H9 (cell line): ENCODE data around the gene RRP36. TPM values are rescaled to one million over a fixed set of nuclear protein-coding genes. Genes with fewer than 3 reads are reported as not detected.
A peak's percentile ranks its signal among the peaks of the same experiment; 100 is the strongest.

Experiments used
- DNase-seq: peaks from one replicate; pipeline ENCODE4 v3.0.0-alpha.2; 2017
- H2AFZ ChIP-seq: one replicate; pipeline ENCODE4 v1.6.1; 2013; ENCODE audit warnings: mild to moderate bottlenecking, low read length, control low read depth, moderate library complexity
- H2AK5ac ChIP-seq: 2 replicates; pipeline ENCODE4 v1.6.1; 2013; ENCODE audit warnings: low read length, control low read depth, mixed read lengths; ENCODE audit not compliant: insufficient read length
- H2BK120ac ChIP-seq: one replicate; pipeline ENCODE4 v1.6.1; 2013; ENCODE audit warnings: low read depth, mild to moderate bottlenecking, low read length, control low read depth, inconsistent platforms; ENCODE audit not compliant: poor library complexity, severe bottlenecking
- H2BK12ac ChIP-seq: 2 replicates; pipeline ENCODE4 v1.6.1; 2013; ENCODE audit warnings: low read length, control low read depth, mixed read lengths, low read depth; ENCODE audit not compliant: insufficient read length
- H2BK15ac ChIP-seq: 2 replicates; pipeline ENCODE4 v1.6.1; 2013; ENCODE audit warnings: low read depth, low read length, control low read depth
- H2BK20ac ChIP-seq: one replicate; pipeline ENCODE4 v1.6.1; 2013; ENCODE audit warnings: low read depth, mild to moderate bottlenecking, low read length, control low read depth, inconsistent platforms; ENCODE audit not compliant: poor library complexity, severe bottlenecking
- H2BK5ac ChIP-seq: 2 replicates; pipeline ENCODE4 v1.6.1; 2013; ENCODE audit warnings: low read length, control low read depth, mixed read lengths; ENCODE audit not compliant: insufficient read length
- H3K14ac ChIP-seq: 2 replicates; pipeline ENCODE4 v1.6.1; 2013; ENCODE audit warnings: low read length, control low read depth; ENCODE audit not compliant: insufficient read depth
- H3K18ac ChIP-seq: 2 replicates; pipeline ENCODE4 v1.6.1; 2013; ENCODE audit warnings: low read depth, mild to moderate bottlenecking, mixed read lengths, low read length, control low read depth; ENCODE audit not compliant: insufficient read length
- H3K23ac ChIP-seq: 2 replicates; pipeline ENCODE4 v1.6.1; 2013; ENCODE audit warnings: low read length, control low read depth, mixed read lengths, low read depth; ENCODE audit not compliant: insufficient read length
- H3K23me2 ChIP-seq: 2 replicates; pipeline ENCODE4 v1.6.1; 2013; ENCODE audit warnings: low read depth, mild to moderate bottlenecking, mixed read lengths, low read length, control low read depth; ENCODE audit not compliant: insufficient read length, poor library complexity, severe bottlenecking
- H3K27ac ChIP-seq: 2 replicates; pipeline ENCODE4 v1.5.1; 2013; ENCODE audit warnings: low read length, control low read depth, mixed read lengths, low read depth; ENCODE audit not compliant: insufficient read length
- H3K27me3 ChIP-seq: 2 replicates; pipeline ENCODE4 v1.6.1; 2013; ENCODE audit warnings: low read length, control low read depth, inconsistent platforms; ENCODE audit not compliant: insufficient read depth
- H3K4ac ChIP-seq: 2 replicates; pipeline ENCODE4 v1.6.1; 2013; ENCODE audit warnings: low read depth, mild to moderate bottlenecking, control low read depth, inconsistent platforms, low read length, moderate library complexity
- H3K4me1 ChIP-seq: 2 replicates; pipeline ENCODE4 v1.6.1; 2013; ENCODE audit warnings: low read length, control low read depth, inconsistent platforms; ENCODE audit not compliant: insufficient read depth
- H3K4me2 ChIP-seq: 2 replicates; pipeline ENCODE4 v1.6.1; 2013; ENCODE audit warnings: low read length, control low read depth, mixed read lengths; ENCODE audit not compliant: insufficient read length, insufficient read depth
- H3K56ac ChIP-seq: 2 replicates; pipeline ENCODE4 v1.6.1; 2013; ENCODE audit warnings: low read depth, mild to moderate bottlenecking, mixed read lengths, low read length, control low read depth; ENCODE audit not compliant: insufficient read length
- H3K79me1 ChIP-seq: 2 replicates; pipeline ENCODE4 v1.6.1; 2013; ENCODE audit warnings: low read depth, mild to moderate bottlenecking, moderate library complexity, low read length, control low read depth, inconsistent platforms; ENCODE audit not compliant: insufficient read depth, poor library complexity, severe bottlenecking
- H3K79me2 ChIP-seq: 2 replicates; pipeline ENCODE4 v1.6.1; 2013; ENCODE audit warnings: low read length, control low read depth, inconsistent platforms; ENCODE audit not compliant: insufficient read depth
- H3K9ac ChIP-seq: 2 replicates; pipeline ENCODE4 v1.6.1; 2013; ENCODE audit warnings: low read length, control low read depth, mixed read lengths; ENCODE audit not compliant: insufficient read length; ENCODE audit errors: extremely low read depth
- H3K9me3 ChIP-seq: one replicate; pipeline ENCODE4 v1.6.1; 2013; ENCODE audit warnings: low read depth, low read length, inconsistent platforms; ENCODE audit not compliant: control insufficient read depth
- H3T11ph ChIP-seq: one replicate; pipeline ENCODE4 v1.6.1; 2013; ENCODE audit warnings: mild to moderate bottlenecking, low read length, control low read depth, inconsistent platforms
- H4K20me1 ChIP-seq: one replicate; pipeline ENCODE4 v1.6.1; 2013; ENCODE audit not compliant: control insufficient read depth, insufficient read length, insufficient read depth
- H4K5ac ChIP-seq: 2 replicates; pipeline ENCODE4 v1.6.1; 2013; ENCODE audit warnings: low read depth, mild to moderate bottlenecking, mixed read lengths, low read length, control low read depth; ENCODE audit not compliant: insufficient read length
- H4K8ac ChIP-seq: replicated peaks from 2 replicates; pipeline ENCODE4 v1.6.1; 2013; ENCODE audit warnings: low read length, control low read depth, mixed read lengths, low read depth; ENCODE audit not compliant: insufficient read length
- H4K91ac ChIP-seq: 2 replicates; pipeline ENCODE4 v1.6.1; 2013; ENCODE audit warnings: low read depth, mild to moderate bottlenecking, moderate library complexity, mixed read lengths, low read length, control low read depth; ENCODE audit not compliant: insufficient read length
- H3K27ac Mint-ChIP-seq, 3 experiments: 2 replicates in 2 of 3; 3 replicates in 1 of 3; pipeline ENCODE4 v1.8.0; 2020 to 2021; ENCODE audit warnings: mixed read lengths in 3 of 3, mild to moderate bottlenecking in 1 of 3, moderate library complexity in 1 of 3
- H3K27me3 Mint-ChIP-seq: 2 replicates; pipeline ENCODE4 v1.8.0; 2021; ENCODE audit warnings: low read depth, mild to moderate bottlenecking, moderate library complexity, mixed read lengths
- H3K36me3 Mint-ChIP-seq, 3 experiments: 2 replicates in 2 of 3; 3 replicates in 1 of 3; pipeline ENCODE4 v1.8.0; 2020 to 2021; ENCODE audit warnings: low read depth in 3 of 3, mixed read lengths in 3 of 3; ENCODE audit not compliant: insufficient read depth in 1 of 3
- H3K4me1 Mint-ChIP-seq, 2 experiments: 2 replicates each; pipeline ENCODE4 v1.8.0; 2020; ENCODE audit warnings: mixed read lengths in 2 of 2
- H3K4me3 Mint-ChIP-seq, 2 experiments: 2 replicates in 1 of 2; 3 replicates in 1 of 2; pipeline ENCODE4 v1.8.0; 2020 to 2021; ENCODE audit warnings: mild to moderate bottlenecking in 2 of 2, mixed read lengths in 2 of 2, moderate library complexity in 1 of 2
- H3K9me3 Mint-ChIP-seq, 2 experiments: 2 replicates in 1 of 2; 3 replicates in 1 of 2; pipeline ENCODE4 v1.8.0; 2020; ENCODE audit warnings: mild to moderate bottlenecking in 2 of 2, mixed read lengths in 2 of 2, moderate library complexity in 1 of 2
- CTCF ChIP-seq: fragments of 200-600 bp; sonication (generic); conservative IDR thresholded peaks from 3 replicates; pipeline ENCODE4 v1.8.0; 2021; ENCODE audit warnings: antibody characterized with exemption, mild to moderate bottlenecking
- WGBS: extraction: QIAGEN DNeasy Blood & Tissue Kit; methylation state at CpG from one replicate; pipeline ENCODE4 v1.1.7; 2013; ENCODE audit warnings: missing lambda C conversion rate, low lambda C conversion rate, mixed read lengths; ENCODE audit not compliant: insufficient read length; ENCODE audit errors: extremely low coverage; 5-methylcytosine and 5-hydroxymethylcytosine counted together
- total RNA-seq: library from RNA; stranded (reverse); gene quantifications from 2 replicates; pipeline ENCODE4 v1.2.1, GENCODE V29; 2021

The RRP36 gene
- total RNA-seq, 1 experiment from 2014 or later, result 117 TPM

DNA sequence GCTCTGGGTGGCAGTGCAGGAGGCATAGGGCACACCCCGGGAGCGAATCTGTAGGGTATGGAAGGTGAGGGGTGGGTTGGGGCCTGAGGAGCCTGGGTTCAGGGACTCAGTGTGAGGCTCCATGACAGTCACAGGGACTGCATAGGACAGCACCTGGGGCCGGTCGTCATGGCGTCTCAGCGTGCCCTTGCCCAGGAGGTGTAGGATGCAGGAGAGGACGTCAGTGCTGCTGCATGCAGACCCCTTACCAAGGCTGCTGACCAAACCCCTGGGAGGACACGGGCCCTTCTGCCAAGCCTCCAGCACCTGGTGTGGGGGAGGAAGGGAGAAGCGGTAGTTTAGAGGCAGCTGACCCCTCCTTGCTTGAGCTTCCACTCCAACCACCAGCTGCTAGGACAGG is 16.3 kb downstream of the RRP36 start:
- Histone ChIP-seq H3K4me1 (no peaks in the 10 kb centered on the region), H2BK5ac (no peak overlapping the region), H4K20me1 (no peaks in the 10 kb centered on the region), H4K8ac (no peak overlapping the region), H3K9ac (no peak overlapping the region), H2BK20ac (no peak overlapping the region), H3K4me2 (no peak overlapping the region), H3K23me2 (no peaks in the 10 kb centered on the region), H2BK120ac (no peak overlapping the region), H3K18ac (no peak overlapping the region), H3K23ac (no peak overlapping the region), H3K56ac (no peak overlapping the region), H4K91ac (no peak overlapping the region), H2AK5ac (no peak overlapping the region), H3K79me2 (no peaks in the 10 kb centered on the region), H3K9me3 (no peaks in the 10 kb centered on the region), H3K14ac (no peak overlapping the region), H2BK15ac (no peak overlapping the region), H4K5ac (no peak overlapping the region), H2AFZ (no peak overlapping the region), H3K4ac (no peak overlapping the region), H3T11ph (no peak overlapping the region), H2BK12ac (no peak overlapping the region), H3K27ac (no peak overlapping the region), H3K79me1 (no peaks in the 10 kb centered on the region), H3K27me3 (no peaks in the 10 kb centered on the region)
- H3K27ac Mint-ChIP-seq, result peak overlapping the region in 1 of 3 experiments; percentile 37; a peak in 1 of 7 replicates
- no peak for DNase-seq
- H3K9me3 Mint-ChIP-seq, result no peaks in the 10 kb centered on the region; a peak in 1 of 5 replicates
- H3K4me1 Mint-ChIP-seq, result no peaks in the 10 kb centered on the region
- no CpG with 5 or more reads among the region's 9 CpGs for WGBS
- H3K27me3 Mint-ChIP-seq, result no peaks in the 10 kb centered on the region; the same call in none of the 2 replicates
- H3K4me3 Mint-ChIP-seq, result peak overlapping the region in 1 of 2 experiments; percentile 11; a peak in 1 of 5 replicates
- no peak for TF ChIP-seq CTCF
- peaks cover 31 to 84% (median 66%) of the 10 kb centered on the region in 3 experiments for H3K36me3 Mint-ChIP-seq
